GM23248 (cell line): ENCODE results near the gene SYT2.

Source experiments
- EZH2 ChIP-seq: fragments of 200-600 bp; sonication (generic); IDR thresholded peaks from 2 replicates; pipeline ENCODE4 v1.6.1; 2018; ENCODE audit warnings: antibody characterized with exemption, mild to moderate bottlenecking; ENCODE audit not compliant: insufficient read depth, poor library complexity, severe bottlenecking
- EZH2phosphoT487 ChIP-seq: fragments of 200-600 bp; sonication (generic); IDR thresholded peaks from 2 replicates; pipeline ENCODE4 v1.6.1; 2018; ENCODE audit warnings: antibody characterized with exemption, moderate library complexity, mild to moderate bottlenecking, low read depth; ENCODE audit not compliant: insufficient read depth

- TF ChIP-seq EZH2 (no peak), EZH2phosphoT487 (no peak)
Observed at GRCh38 chr1:202684716-202685115, 25.5 kb downstream of the SYT2 start.
